GM11168 (cell line): Measurements from ENCODE around the gene MED13L.
"Not testable (repeated sequence)": the region's sequence is repeated elsewhere in the genome, so short reads cannot be mapped to it uniquely, and the experiment has no call there.

Experiments
- in situ Hi-C: fragments of 300-500 bp; cut with MboI; formaldehyde crosslinking; loops from one replicate; pipeline ENCODE4 v1.12.0; 2022; ENCODE audit warnings: low sequenced_read_pairs; ENCODE audit not compliant: unreplicated experiment

Gene MED13L

GRCh38 chr12:116257215-116257614 is 20.3 kb downstream of the MED13L start:
- in situ Hi-C loops = no loop called here

- in situ Hi-C loops = no loop called here
These were observed 27.6 kb downstream of the MED13L start for GRCh38 chr12:116249938-116250337.

- in situ Hi-C loops = no loop called here
These were observed 28.6 kb downstream of the MED13L start for GRCh38 chr12:116248930-116249329.

- in situ Hi-C loops = no loop called here
These were observed 29.1 kb downstream of the MED13L start for GRCh38 chr12:116248433-116248832.

- in situ Hi-C loops = no loop called here
These were observed 30.1 kb downstream of the MED13L start for GRCh38 chr12:116247377-116247776.

- in situ Hi-C loops = no loop called here
These were observed 30.9 kb downstream of the MED13L start for GRCh38 chr12:116246490-116247179.

GRCh38 chr12:116245189-116245588 is 32.3 kb downstream of the MED13L start:
- in situ Hi-C loops = no loop called here

GRCh38 chr12:116244474-116245090 is 32.9 kb downstream of the MED13L start:
- in situ Hi-C loops = no loop called here

- in situ Hi-C loops = no loop called here
These were observed 33.5 kb downstream of the MED13L start for GRCh38 chr12:116244001-116244400.

- in situ Hi-C loops = no loop called here
These were observed 34.8 kb downstream of the MED13L start for GRCh38 chr12:116242740-116243139.

GRCh38 chr12:116241157-116241759 is 36.2 kb downstream of the MED13L start:
- in situ Hi-C loops = no loop called here

- in situ Hi-C loops = not testable (repeated sequence)
These were observed 38.8 kb downstream of the MED13L start for GRCh38 chr12:116238570-116239119.

- in situ Hi-C loops = no loop called here
These were observed 39.3 kb downstream of the MED13L start for GRCh38 chr12:116238149-116238548.

- in situ Hi-C loops = no loop called here
These were observed 40.5 kb downstream of the MED13L start for GRCh38 chr12:116236976-116237375.

- in situ Hi-C loops = no loop called here
These were observed 41.3 kb downstream of the MED13L start for GRCh38 chr12:116236148-116236731.

GRCh38 chr12:116234148-116234547 is 43.3 kb downstream of the MED13L start:
- in situ Hi-C loops = not testable (repeated sequence)

GRCh38 chr12:116233669-116234068 is 43.8 kb downstream of the MED13L start:
- in situ Hi-C loops = no loop called here

GRCh38 chr12:116227811-116228210 is 49.7 kb downstream of the MED13L start:
- in situ Hi-C loops = no loop called here

GRCh38 chr12:116226026-116226425 is 51.5 kb downstream of the MED13L start:
- in situ Hi-C loops = no loop called here

GRCh38 chr12:116222358-116222757 is 55.1 kb downstream of the MED13L start:
- in situ Hi-C loops = no loop called here

GRCh38 chr12:116220756-116221155 is 56.7 kb downstream of the MED13L start:
- in situ Hi-C loops = no loop called here
